Keratinocyte (primary cell): Measurements from ENCODE around the gene MIF4GD. TPM values are rescaled to one million over a fixed set of nuclear protein-coding genes. Genes with fewer than 3 reads are reported as not detected.

ENCODE experiments used
- DNase-seq: peaks from one replicate; pipeline ENCODE4 v3.0.0-alpha.2; 2011; ENCODE audit warnings: low read depth, missing footprints, low spot score
- FAIRE-seq: peaks from 2 replicates; lab custom pipeline; 2011; peaks lifted over from hg19 to GRCh38; lab: Jason Lieb, UNC
- H2AFZ ChIP-seq: 2 replicates; pipeline ENCODE4 v1.6.0; 2012; ENCODE audit warnings: low read length, control low read depth, inconsistent platforms; ENCODE audit not compliant: control insufficient read depth
- H3K27ac ChIP-seq: 2 replicates; pipeline ENCODE4 v1.5.1; 2011; ENCODE audit warnings: low read length; ENCODE audit not compliant: control insufficient read depth, insufficient read depth
- H3K27me3 ChIP-seq: 3 replicates; pipeline ENCODE4 v1.6.0; 2011; ENCODE audit warnings: low read length; ENCODE audit not compliant: control insufficient read depth, insufficient read depth; ENCODE audit errors: extremely low read depth
- H3K36me3 ChIP-seq, 2 experiments: 2 replicates in 1 of 2; 3 replicates in 1 of 2; pipeline ENCODE4 v1.5.1; 2011; ENCODE audit warnings: low read length in 2 of 2, mild to moderate bottlenecking in 1 of 2; ENCODE audit not compliant: control insufficient read depth in 2 of 2, insufficient read depth in 2 of 2; ENCODE audit errors: extremely low read depth in 1 of 2
- H3K4me1 ChIP-seq: 3 replicates; pipeline ENCODE4 v1.5.1; 2011; ENCODE audit warnings: low read length; ENCODE audit not compliant: control insufficient read depth, insufficient read depth; ENCODE audit errors: extremely low read depth
- H3K4me2 ChIP-seq: 3 replicates; pipeline ENCODE4 v1.6.0; 2011; ENCODE audit warnings: low read depth, low read length; ENCODE audit not compliant: control insufficient read depth, insufficient read depth; ENCODE audit errors: extremely low read depth
- H3K4me3 ChIP-seq, 3 experiments: fragments of 200-600 bp in 1 of 3; sonication (generic) in 1 of 3; 2 replicates in 2 of 3; 3 replicates in 1 of 3; pipeline ENCODE4 v1.5.1; 2011 to 2016; ENCODE audit warnings: low read length in 3 of 3, mild to moderate bottlenecking in 3 of 3, control low read depth in 2 of 3, inconsistent platforms in 1 of 3, low read depth in 1 of 3, mixed read lengths in 1 of 3, mixed run types in 1 of 3, moderate library complexity in 1 of 3; ENCODE audit not compliant: control insufficient read depth in 2 of 3, insufficient read depth in 2 of 3; ENCODE audit errors: extremely low read depth in 1 of 3
- H3K79me2 ChIP-seq: 2 replicates; pipeline ENCODE4 v1.6.0; 2012; ENCODE audit warnings: low read length; ENCODE audit not compliant: control insufficient read depth, insufficient read depth
- H3K9ac ChIP-seq: 3 replicates; pipeline ENCODE4 v1.6.0; 2011; ENCODE audit warnings: low read length; ENCODE audit not compliant: control insufficient read depth, insufficient read depth; ENCODE audit errors: extremely low read depth
- H3K9me1 ChIP-seq: 3 replicates; pipeline ENCODE4 v1.6.0; 2011; ENCODE audit warnings: low read length; ENCODE audit not compliant: control insufficient read depth, insufficient read depth; ENCODE audit errors: extremely low read depth
- H3K9me3 ChIP-seq: 2 replicates; pipeline ENCODE4 v1.5.1; 2012; ENCODE audit warnings: low read depth, low read length; ENCODE audit not compliant: control insufficient read depth
- H4K20me1 ChIP-seq: 3 replicates; pipeline ENCODE4 v1.6.0; 2011; ENCODE audit warnings: low read length; ENCODE audit not compliant: control insufficient read depth, insufficient read depth; ENCODE audit errors: extremely low read depth
- CTCF ChIP-seq, 3 experiments: IDR thresholded peaks in 1 of 3; conservative IDR thresholded peaks in 1 of 3; optimal IDR thresholded peaks in 1 of 3; 2 replicates in 2 of 3; 3 replicates in 1 of 3; pipeline versions ENCODE3 to v1.5.1; 2011; ENCODE audit warnings: low read length in 3 of 3, mild to moderate bottlenecking in 3 of 3, moderate library complexity in 2 of 3, control low read depth in 1 of 3, inconsistent platforms in 1 of 3; ENCODE audit not compliant: insufficient read depth in 2 of 3; ENCODE audit errors: extremely low read depth in 1 of 3
- EZH2 ChIP-seq: IDR thresholded peaks from one replicate; pipeline ENCODE4 v1.6.1; 2012; ENCODE audit warnings: inconsistent platforms, mild to moderate bottlenecking, low read length, moderate library complexity
- dilution Hi-C: fragments of 300-500 bp; cut with MboI; formaldehyde crosslinking; loops from one replicate; pipeline ENCODE4 v1.7.0; 2020; ENCODE audit warnings: low sequenced_read_pairs; ENCODE audit not compliant: extremely low pct_ligation_motif_present
- polyA plus RNA-seq, 5 experiments: library from polyadenylated mRNA; depleted of rRNA in 3 of 5; stranded (reverse) in 3 of 5; stranded (forward) in 1 of 5; unstranded in 1 of 5; fragments of >200 nt; gene quantifications; 1 replicate in 1 of 5; 2 replicates in 3 of 5; 3 replicates in 1 of 5; pipeline versions ENCODE4 v1.2.1 to v1.2.3, GENCODE V29; 2011 to 2012; ENCODE audit warnings: missing spikeins in 2 of 5, low read depth in 1 of 5, low replicate concordance in 1 of 5

Gene MIF4GD
- polyA plus RNA-seq, 1 donor (not counting 4 experiments of a cell fraction or from before 2014, with no cell fraction given): 15.9 TPM

GRCh38 chr17:75315541-75316243, 44.7 kb upstream of the MIF4GD start:
- H3K27ac ChIP-seq: no peak overlapping the region
- DNase-seq (no peak), FAIRE-seq (no peak)
- no peak overlapping the region for H2AFZ ChIP-seq
- H3K9me3 ChIP-seq: no peaks in the 10 kb centered on the region
- H3K27me3 ChIP-seq: no peaks in the 10 kb centered on the region
- H3K4me1 ChIP-seq: no peaks in the 10 kb centered on the region
- no peaks in the 10 kb centered on the region for H3K9me1 ChIP-seq
- no peaks in the 10 kb centered on the region for H3K79me2 ChIP-seq
- no peak overlapping the region for H3K4me3 ChIP-seq
- H3K9ac ChIP-seq: no peak overlapping the region
- H3K36me3 ChIP-seq: peaks cover 15 to 16% of the 10 kb centered on the region in 2 experiments
- dilution Hi-C loops: no loop called here
- TF ChIP-seq EZH2 (no peak), CTCF (optimal IDR thresholded peaks at IDR 0.05 in 1 of 3, IDR thresholded peaks at IDR 0.05 in 1 of 3, conservative IDR thresholded peaks at IDR 0.05 in 1 of 3; ENCODE audit: extremely low read depth in 1 of 3, insufficient read depth in 2 of 3, low read length in 3 of 3) (no peak)
- no peaks in the 10 kb centered on the region for H4K20me1 ChIP-seq
- no peak overlapping the region for H3K4me2 ChIP-seq

GRCh38 chr17:75313941-75314551, 43.0 kb upstream of the MIF4GD start:
- dilution Hi-C loops: no loop called here
- H3K27me3 ChIP-seq: no peaks in the 10 kb centered on the region
- H3K4me1 ChIP-seq: peaks cover 4% of the 10 kb centered on the region
- no peaks in the 10 kb centered on the region for H3K79me2 ChIP-seq
- no peak overlapping the region for H2AFZ ChIP-seq
- peaks cover 8 to 10% of the 10 kb centered on the region in 2 experiments for H3K36me3 ChIP-seq
- no peaks in the 10 kb centered on the region for H4K20me1 ChIP-seq
- no peak overlapping the region for H3K9ac ChIP-seq
- DNase-seq (no peak), FAIRE-seq (no peak)
- no peaks in the 10 kb centered on the region for H3K9me1 ChIP-seq
- no peak overlapping the region for H3K27ac ChIP-seq
- H3K9me3 ChIP-seq: no peaks in the 10 kb centered on the region
- H3K4me2 ChIP-seq: no peak overlapping the region
- TF ChIP-seq CTCF (optimal IDR thresholded peaks at IDR 0.05 in 1 of 3, IDR thresholded peaks at IDR 0.05 in 1 of 3, conservative IDR thresholded peaks at IDR 0.05 in 1 of 3; ENCODE audit: extremely low read depth in 1 of 3, insufficient read depth in 2 of 3, low read length in 3 of 3) (no peak), EZH2 (no peak)
- no peak overlapping the region for H3K4me3 ChIP-seq
